Caco-2 (cell line): Measurements from ENCODE around the gene S1PR3. TPM values are rescaled to one million over a fixed set of nuclear protein-coding genes. Genes with fewer than 3 reads are reported as not detected.

ENCODE experiments used
- BruUV-seq: library from RNA; stranded (reverse); fragments of 400-500 nt; replicated peaks from 2 replicates; lab custom pipeline; 2021; lab: Mats Ljungman, UMichigan
- CTCF ChIA-PET: fragments of 300-600 bp; sonication (Branson Sonifier 250); formaldehyde crosslinking; loops from one replicate; lab custom pipeline; 2022; ENCODE audit warnings: antibody characterized with exemption; lab: Charles Lee
- POLR2A ChIA-PET: fragments of 300-600 bp; sonication (Branson Sonifier 250); formaldehyde crosslinking; loops from one replicate; lab custom pipeline; 2022; ENCODE audit warnings: antibody characterized with exemption; lab: Charles Lee
- DNase-seq, 2 experiments: peaks; one replicate each; pipeline versions ENCODE4 v3.0.0 to v3.0.0-alpha.2; 2020 to 2022
- H3K27me3 ChIP-seq: replicated peaks from 2 replicates; pipeline ENCODE4 v1.6.0; 2011; ENCODE audit warnings: low read length; ENCODE audit not compliant: control insufficient read depth, insufficient read depth
- H3K36me3 ChIP-seq: 2 replicates; pipeline ENCODE4 v1.5.1; 2011; ENCODE audit warnings: low read length; ENCODE audit not compliant: control insufficient read depth, insufficient read depth
- H3K4me1 ChIP-seq: fragments of 250-450 bp; sonication (Bioruptor Pico); 2 replicates; pipeline ENCODE4 v1.5.1; 2020; ENCODE audit warnings: mild to moderate bottlenecking
- H3K4me3 ChIP-seq: 2 replicates; pipeline ENCODE4 v1.5.1; 2011; ENCODE audit warnings: low read depth, mild to moderate bottlenecking, control low read depth, low read length
- H3K9me3 ChIP-seq: fragments of 250-450 bp; sonication (Bioruptor Pico); 2 replicates; pipeline ENCODE4 v1.5.1; 2020; ENCODE audit warnings: mild to moderate bottlenecking, moderate library complexity
- H3K27ac Mint-ChIP-seq: one replicate; pipeline ENCODE4 v1.8.0; 2022; ENCODE audit warnings: mixed read lengths; ENCODE audit not compliant: unreplicated experiment
- H3K27me3 Mint-ChIP-seq: one replicate; pipeline ENCODE4 v1.8.0; 2022; ENCODE audit warnings: mixed read lengths; ENCODE audit not compliant: insufficient read depth, unreplicated experiment
- H3K36me3 Mint-ChIP-seq: one replicate; pipeline ENCODE4 v1.8.0; 2022; ENCODE audit warnings: mild to moderate bottlenecking, mixed read lengths; ENCODE audit not compliant: insufficient read depth, unreplicated experiment
- H3K4me1 Mint-ChIP-seq: one replicate; pipeline ENCODE4 v1.8.0; 2022; ENCODE audit warnings: low read depth, mixed read lengths; ENCODE audit not compliant: unreplicated experiment
- H3K4me3 Mint-ChIP-seq: one replicate; pipeline ENCODE4 v1.8.0; 2022; ENCODE audit warnings: mild to moderate bottlenecking, moderate library complexity, mixed read lengths; ENCODE audit not compliant: unreplicated experiment
- H3K9me3 Mint-ChIP-seq: one replicate; pipeline ENCODE4 v1.8.0; 2022; ENCODE audit warnings: mixed read lengths; ENCODE audit not compliant: unreplicated experiment
- intact Hi-C: fragments of 100-400 bp; cut with micrococcal nuclease; formaldehyde crosslinking; loops from one replicate; pipeline ENCODE4 v1.10.0; 2022; ENCODE audit not compliant: unreplicated experiment
- total RNA-seq: library from RNA; stranded (reverse); gene quantifications from 2 replicates; pipeline ENCODE4 v1.2.3, GENCODE V29; 2022
- TF ChIP-seq, protein P1 (sequence below), 2 experiments: fragments of 200-600 bp in 1 of 2; IDR thresholded peaks; 1 replicate in 1 of 2; 2 replicates in 1 of 2; pipeline versions ENCODE4 v1.5.1 to v1.8.0; 2011 to 2022; ENCODE audit warnings: antibody characterized with exemption in 1 of 2, control low read depth in 1 of 2, inconsistent platforms in 1 of 2, low read depth in 1 of 2, low read length in 1 of 2, mild to moderate bottlenecking in 1 of 2, moderate library complexity in 1 of 2; ENCODE audit not compliant: insufficient read depth in 1 of 2, severe bottlenecking in 1 of 2, unreplicated experiment in 1 of 2

The S1PR3 gene
- total RNA-seq, 1 experiment from 2014 or later = 1.00 TPM

DNA sequence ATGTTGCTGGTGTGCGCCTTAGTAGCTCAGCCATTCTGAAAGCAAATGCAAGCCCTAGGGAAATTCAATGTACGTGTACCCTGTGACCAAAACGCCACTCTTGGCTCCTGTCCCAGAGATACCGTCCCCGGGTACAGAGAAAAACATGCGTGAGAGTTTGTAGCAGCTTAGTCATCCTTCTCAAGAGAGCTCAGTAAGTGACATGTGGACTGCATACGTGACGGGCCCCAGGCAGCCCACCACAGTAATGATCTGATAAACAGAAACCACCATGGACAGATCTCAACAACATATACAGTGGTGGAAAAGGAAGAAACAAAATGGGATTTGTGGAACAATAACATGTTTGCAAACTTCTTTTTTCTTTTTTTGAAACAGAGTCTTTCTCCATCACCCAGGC lies 45.1 kb downstream of the S1PR3 start:
- TF ChIP-seq, protein P1, sequence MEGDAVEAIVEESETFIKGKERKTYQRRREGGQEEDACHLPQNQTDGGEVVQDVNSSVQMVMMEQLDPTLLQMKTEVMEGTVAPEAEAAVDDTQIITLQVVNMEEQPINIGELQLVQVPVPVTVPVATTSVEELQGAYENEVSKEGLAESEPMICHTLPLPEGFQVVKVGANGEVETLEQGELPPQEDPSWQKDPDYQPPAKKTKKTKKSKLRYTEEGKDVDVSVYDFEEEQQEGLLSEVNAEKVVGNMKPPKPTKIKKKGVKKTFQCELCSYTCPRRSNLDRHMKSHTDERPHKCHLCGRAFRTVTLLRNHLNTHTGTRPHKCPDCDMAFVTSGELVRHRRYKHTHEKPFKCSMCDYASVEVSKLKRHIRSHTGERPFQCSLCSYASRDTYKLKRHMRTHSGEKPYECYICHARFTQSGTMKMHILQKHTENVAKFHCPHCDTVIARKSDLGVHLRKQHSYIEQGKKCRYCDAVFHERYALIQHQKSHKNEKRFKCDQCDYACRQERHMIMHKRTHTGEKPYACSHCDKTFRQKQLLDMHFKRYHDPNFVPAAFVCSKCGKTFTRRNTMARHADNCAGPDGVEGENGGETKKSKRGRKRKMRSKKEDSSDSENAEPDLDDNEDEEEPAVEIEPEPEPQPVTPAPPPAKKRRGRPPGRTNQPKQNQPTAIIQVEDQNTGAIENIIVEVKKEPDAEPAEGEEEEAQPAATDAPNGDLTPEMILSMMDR (IDR thresholded peaks at IDR 0.05; ENCODE audit: insufficient read depth in 1 of 2, low read depth in 1 of 2, low read length in 1 of 2, severe bottlenecking in 1 of 2, unreplicated experiment in 1 of 2) = no peak
- H3K4me3 ChIP-seq = no peak overlapping the region
- H3K36me3 ChIP-seq = no peaks in the 10 kb centered on the region
- no TSS peak for BruUV-seq
- H3K27me3 ChIP-seq = no peaks in the 10 kb centered on the region
- no peaks in the 10 kb centered on the region for H3K36me3 Mint-ChIP-seq
- intact Hi-C loops = no loop called here
- no peaks in the 10 kb centered on the region for H3K4me1 ChIP-seq
- no peak overlapping the region for H3K27ac Mint-ChIP-seq
- no peaks in the 10 kb centered on the region for H3K27me3 Mint-ChIP-seq
- ChIA-PET CTCF (no interaction called here), POLR2A (no interaction called here)
- DNase-seq = no peak
- no peaks in the 10 kb centered on the region for H3K9me3 Mint-ChIP-seq
- no peaks in the 10 kb centered on the region for H3K9me3 ChIP-seq
- H3K4me1 Mint-ChIP-seq = no peaks in the 10 kb centered on the region
- no peak overlapping the region for H3K4me3 Mint-ChIP-seq

DNA sequence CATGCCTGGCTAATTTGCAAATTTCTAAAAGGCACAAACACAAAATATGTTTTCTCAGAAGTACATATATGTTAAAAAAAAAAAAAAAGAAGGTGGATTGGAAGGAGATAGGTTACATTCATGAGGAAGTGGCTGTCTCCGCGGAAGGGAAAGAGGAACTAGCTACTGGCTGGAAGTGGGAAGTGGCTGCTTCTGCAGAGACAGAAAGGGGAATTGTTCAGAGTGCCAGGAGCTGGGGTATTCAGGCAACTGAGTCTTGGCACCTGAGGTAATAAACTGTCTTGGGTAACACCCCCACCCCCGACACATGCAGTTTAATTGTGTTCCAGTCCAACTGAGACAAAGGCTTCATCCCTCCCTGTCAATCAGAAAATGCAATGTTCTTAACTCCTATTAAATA lies 45.6 kb downstream of the S1PR3 start:
- POLR2A ChIA-PET = no interaction called here
- no peaks in the 10 kb centered on the region for H3K9me3 Mint-ChIP-seq
- CTCF ChIA-PET = no interaction called here
- H3K4me3 ChIP-seq = no peak overlapping the region
- H3K27me3 ChIP-seq = no peaks in the 10 kb centered on the region
- no peak overlapping the region for H3K27ac Mint-ChIP-seq
- no peaks in the 10 kb centered on the region for H3K36me3 ChIP-seq
- intact Hi-C loops = no loop called here
- H3K4me1 ChIP-seq = no peaks in the 10 kb centered on the region
- H3K36me3 Mint-ChIP-seq = no peaks in the 10 kb centered on the region
- H3K27me3 Mint-ChIP-seq = no peaks in the 10 kb centered on the region
- DNase-seq = no peak
- no peaks in the 10 kb centered on the region for H3K9me3 ChIP-seq
- no peak overlapping the region for H3K4me3 Mint-ChIP-seq
- TF ChIP-seq, protein P1 (IDR thresholded peaks at IDR 0.05; ENCODE audit: insufficient read depth in 1 of 2, low read depth in 1 of 2, low read length in 1 of 2, severe bottlenecking in 1 of 2, unreplicated experiment in 1 of 2) = no peak
- no TSS peak for BruUV-seq
- H3K4me1 Mint-ChIP-seq = no peaks in the 10 kb centered on the region

DNA sequence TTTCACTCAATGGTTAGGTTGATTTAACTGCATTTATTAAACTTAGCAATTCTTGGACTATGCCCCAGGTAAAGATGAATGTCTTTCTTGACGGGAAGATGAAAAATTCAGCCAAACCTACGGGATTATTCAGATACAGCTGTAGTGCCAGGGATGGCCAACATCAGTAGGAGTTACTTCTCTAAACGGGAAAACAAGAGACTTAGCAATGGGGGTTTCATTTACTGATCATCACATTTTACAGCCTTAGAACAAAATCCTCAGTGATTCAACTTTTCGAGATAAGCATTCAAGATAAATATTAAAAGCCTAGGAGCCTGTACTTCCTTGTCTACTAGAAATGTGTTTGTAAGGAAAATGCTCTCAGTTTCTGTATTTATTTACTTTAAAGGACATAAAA lies 46.1 kb downstream of the S1PR3 start:
- no peak for DNase-seq
- no peaks in the 10 kb centered on the region for H3K27me3 ChIP-seq
- Mint-ChIP-seq H3K4me1 (no peaks in the 10 kb centered on the region), H3K27me3 (no peaks in the 10 kb centered on the region), H3K4me3 (no peak overlapping the region), H3K9me3 (no peaks in the 10 kb centered on the region), H3K36me3 (no peaks in the 10 kb centered on the region), H3K27ac (no peak overlapping the region)
- no peaks in the 10 kb centered on the region for H3K36me3 ChIP-seq
- H3K9me3 ChIP-seq = no peaks in the 10 kb centered on the region
- no peaks in the 10 kb centered on the region for H3K4me1 ChIP-seq
- ChIA-PET CTCF (no interaction called here), POLR2A (no interaction called here)
- intact Hi-C loops = no loop called here
- TF ChIP-seq, protein P1 (IDR thresholded peaks at IDR 0.05; ENCODE audit: insufficient read depth in 1 of 2, low read depth in 1 of 2, low read length in 1 of 2, severe bottlenecking in 1 of 2, unreplicated experiment in 1 of 2) = no peak
- BruUV-seq = no TSS peak
- H3K4me3 ChIP-seq = no peak overlapping the region
